OCI-LY7 (cell line): ENCODE results near the gene RAB3C.

Source experiments
- CTCF ChIP-seq: fragments of 200-600 bp; sonication (generic); conservative IDR thresholded peaks from 2 replicates; pipeline ENCODE4 v1.5.1; 2014; ENCODE audit warnings: mild to moderate bottlenecking, antibody characterized with exemption, low read length, moderate library complexity, mixed read lengths
- EZH2phosphoT487 ChIP-seq: fragments of 200-600 bp; sonication (generic); IDR thresholded peaks from 2 replicates; pipeline ENCODE4 v1.6.1; 2018; ENCODE audit warnings: low read depth, borderline replicate concordance, mild to moderate bottlenecking, mixed run types, antibody characterized with exemption, low read length, moderate library complexity, mixed read lengths

DNA sequence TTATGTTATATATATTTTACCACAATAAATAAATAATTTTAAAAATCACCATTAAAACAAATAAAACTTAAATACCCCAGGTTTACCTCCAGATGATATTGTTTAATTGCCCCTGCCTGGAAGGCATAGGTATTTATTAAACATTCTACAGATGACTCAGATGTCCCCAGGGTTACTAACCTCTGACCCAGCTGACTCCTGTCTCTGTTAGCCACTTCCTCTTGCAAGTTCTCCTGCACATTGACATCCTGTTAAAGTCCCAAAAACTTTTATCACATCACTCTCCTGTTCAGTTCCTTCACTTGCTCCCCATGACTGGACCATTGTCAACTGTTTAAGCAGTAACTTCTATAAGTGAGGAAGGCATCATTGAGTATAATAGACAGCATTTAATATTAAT is 37.0 kb upstream of the RAB3C start:
- TF ChIP-seq CTCF (no peak), EZH2phosphoT487 (no peak)
